Testis (tissue), 3 donors: Measurements from ENCODE around the gene TNFRSF1A. TPM values are rescaled to one million over a fixed set of nuclear protein-coding genes. Genes with fewer than 3 reads are reported as not detected.

ENCODE experiments used
- DNase-seq: peaks from one replicate; pipeline ENCODE4 v3.0.0-alpha.2; 2019
- H3K27ac ChIP-seq, 2 donors: fragments of 200-600 bp; sonication (generic); one replicate each; pipeline ENCODE4 v1.5.1; 2019
- H3K27me3 ChIP-seq: fragments of 200-600 bp; sonication (generic); one replicate; pipeline ENCODE4 v1.5.1; 2019
- H3K36me3 ChIP-seq: fragments of 200-600 bp; sonication (generic); one replicate; pipeline ENCODE4 v1.5.1; 2017; ENCODE audit warnings: low read depth; ENCODE audit errors: missing control alignments
- H3K4me1 ChIP-seq: fragments of 200-600 bp; sonication (generic); one replicate; pipeline ENCODE4 v1.5.1; 2019
- H3K4me3 ChIP-seq, 2 donors: fragments of 200-600 bp; sonication (generic); one replicate each; pipeline ENCODE4 v1.5.1; 2017 to 2019
- H3K9me3 ChIP-seq: fragments of 200-600 bp; sonication (generic); one replicate; pipeline ENCODE4 v1.5.1; 2017
- CTCF ChIP-seq, 3 experiments: fragments of 450-650 bp in 2 of 3; fragments of 200-600 bp in 1 of 3; sonication (generic) in 1 of 3; IDR thresholded peaks; one replicate each; pipeline ENCODE4 v1.5.1; 2016 to 2019; ENCODE audit warnings: antibody characterized with exemption in 3 of 3, mild to moderate bottlenecking in 2 of 3, moderate library complexity in 1 of 3
- POLR2A ChIP-seq: fragments of 450-650 bp; IDR thresholded peaks from one replicate; pipeline ENCODE4 v1.6.1; 2017; ENCODE audit warnings: antibody characterized with exemption, mild to moderate bottlenecking, moderate library complexity
- WGBS, 2 donors: methylation state at CpG; one replicate each; pipeline ENCODE4 v1.1.5; 2018; 5-methylcytosine and 5-hydroxymethylcytosine counted together
- intact Hi-C: fragments of 100-400 bp; cut with DNase I; formaldehyde crosslinking; loops from one replicate; pipeline ENCODE4 v1.15.1; 2023; ENCODE audit warnings: low total_unique reads
- polyA plus RNA-seq: library from polyadenylated mRNA; stranded (reverse); fragments of 350-450 nt; fragmentation: Illumina TruSeq; extraction: RNeasy Lipid Tissue Mini Kit (QIAGEN cat#74804); gene quantifications from one replicate; pipeline ENCODE4 v1.2.3, GENCODE V29; 2014; ENCODE audit warnings: low read depth, low replicate concordance; ENCODE audit not compliant: insufficient read depth
- total RNA-seq, 2 donors: library from RNA; depleted of rRNA; stranded (reverse); fragments of >200 nt; gene quantifications; one replicate each; pipeline ENCODE4 v1.2.3, GENCODE V29; 2016

Gene TNFRSF1A
- total and polyA plus RNA-seq, 3 donors from 2014 or later, result 59.8 to 106 (median 94.6) TPM

GRCh38 chr12:6367969-6368892, 26.4 kb upstream of the TNFRSF1A start:
- no peaks in the 10 kb centered on the region for H3K36me3 ChIP-seq
- H3K4me1 ChIP-seq, result peaks cover 6% of the 10 kb centered on the region
- no peaks in the 10 kb centered on the region for H3K27me3 ChIP-seq
- H3K9me3 ChIP-seq, result no peaks in the 10 kb centered on the region
- intact Hi-C loops, result no loop called here
- no peak for TF ChIP-seq POLR2A
- no peak for TF ChIP-seq CTCF (IDR thresholded peaks at IDR 0.05)
- peak overlapping the region in 1 of 2 donors; percentile 55 for H3K27ac ChIP-seq
- H3K4me3 ChIP-seq, result no peak overlapping the region
- WGBS, 2 donors, result 71 to 73% methylated on average over 15 of the region's 15 CpGs
- no peak for DNase-seq

- H3K27ac ChIP-seq, result peak overlapping the region in 1 of 2 donors; percentile 55
- H3K4me1 ChIP-seq, result peaks cover 9% of the 10 kb centered on the region
- no peaks in the 10 kb centered on the region for H3K27me3 ChIP-seq
- intact Hi-C loops, result no loop called here
- H3K9me3 ChIP-seq, result no peaks in the 10 kb centered on the region
- no peak overlapping the region for H3K4me3 ChIP-seq
- H3K36me3 ChIP-seq, result no peaks in the 10 kb centered on the region
- TF ChIP-seq POLR2A, result no peak
- TF ChIP-seq CTCF (IDR thresholded peaks at IDR 0.05), result no peak
- DNase-seq, result no peak
- 63 to 67% methylated on average over 11 of the region's 11 CpGs for WGBS, 2 donors
Measured at GRCh38 chr12:6367065-6367968, 25.4 kb upstream of the TNFRSF1A start.

GRCh38 chr12:6364044-6364374, 22.1 kb upstream of the TNFRSF1A start:
- TF ChIP-seq CTCF (IDR thresholded peaks at IDR 0.05) (no peak), POLR2A (no peak)
- Histone ChIP-seq H3K27ac (peak overlapping the region; percentile 74 to 81), H3K36me3 (no peaks in the 10 kb centered on the region), H3K4me3 (peak overlapping the region; percentile 57 to 76), H3K9me3 (no peaks in the 10 kb centered on the region), H3K4me1 (peaks cover 9% of the 10 kb centered on the region), H3K27me3 (no peaks in the 10 kb centered on the region)
- intact Hi-C loops, result no loop called here
- DNase-seq, result no peak
- WGBS, 2 donors, result 34 to 38% methylated on average over 15 of the region's 15 CpGs

- H3K4me1 ChIP-seq, result peaks cover 9% of the 10 kb centered on the region
- H3K9me3 ChIP-seq, result no peaks in the 10 kb centered on the region
- intact Hi-C loops, result no loop called here
- peak overlapping the region; percentile 57 to 76 for H3K4me3 ChIP-seq
- TF ChIP-seq POLR2A (no peak), CTCF (IDR thresholded peaks at IDR 0.05) (no peak)
- no peaks in the 10 kb centered on the region for H3K27me3 ChIP-seq
- no peaks in the 10 kb centered on the region for H3K36me3 ChIP-seq
- H3K27ac ChIP-seq, result peak overlapping the region; percentile 74 to 81
- 2 to 8% methylated on average over 10 to 43 of the region's 59 CpGs for WGBS, 2 donors
- peak; percentile 79 for DNase-seq
Measured at GRCh38 chr12:6363330-6364043, 21.6 kb upstream of the TNFRSF1A start.
